GM18505 (cell line): ENCODE results near the gene EIF4A2.
A peak's percentile ranks its signal among the peaks of the same experiment; 100 is the strongest.

Experiments
- ATAC-seq: cut with Tn5 transposase; IDR thresholded peaks from one replicate; pipeline ENCODE4 v1.9.1; 2021; ENCODE audit not compliant: unreplicated experiment
- POLR2A ChIP-seq: IDR thresholded peaks from 4 replicates; pipeline ENCODE4 v1.6.1; 2011; ENCODE audit warnings: borderline replicate concordance; ENCODE audit not compliant: insufficient read depth, insufficient read length; ENCODE audit errors: extremely low read depth

The EIF4A2 gene

DNA sequence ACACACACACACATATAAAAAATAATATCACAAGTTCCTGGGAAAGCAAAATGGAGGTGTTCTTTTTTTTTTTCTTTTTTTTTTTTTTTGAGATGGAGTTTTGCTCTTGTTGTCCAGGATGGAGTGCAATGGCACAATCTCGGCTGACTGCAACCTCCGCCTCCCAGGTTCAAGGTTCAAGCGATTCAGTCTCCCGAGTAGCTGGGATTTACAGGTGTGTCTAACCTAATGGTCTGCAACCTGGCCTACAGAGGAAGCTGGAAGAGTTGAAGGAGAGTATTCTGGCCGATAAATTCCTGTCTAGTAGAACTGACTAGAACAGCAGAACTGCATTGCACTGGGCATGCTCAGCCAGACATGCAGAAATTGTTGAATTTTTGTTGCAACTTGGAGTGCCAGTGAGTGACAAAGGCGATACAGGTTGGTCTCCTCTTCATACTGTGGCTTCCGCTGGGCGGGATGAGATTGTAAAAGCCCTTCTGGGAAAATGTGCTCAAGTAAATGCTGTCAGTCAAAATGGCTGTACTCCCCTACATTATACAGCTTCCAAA lies 22.4 kb upstream of the EIF4A2 start:
- ATAC-seq, result no peak
- TF ChIP-seq POLR2A, result no peak

DNA sequence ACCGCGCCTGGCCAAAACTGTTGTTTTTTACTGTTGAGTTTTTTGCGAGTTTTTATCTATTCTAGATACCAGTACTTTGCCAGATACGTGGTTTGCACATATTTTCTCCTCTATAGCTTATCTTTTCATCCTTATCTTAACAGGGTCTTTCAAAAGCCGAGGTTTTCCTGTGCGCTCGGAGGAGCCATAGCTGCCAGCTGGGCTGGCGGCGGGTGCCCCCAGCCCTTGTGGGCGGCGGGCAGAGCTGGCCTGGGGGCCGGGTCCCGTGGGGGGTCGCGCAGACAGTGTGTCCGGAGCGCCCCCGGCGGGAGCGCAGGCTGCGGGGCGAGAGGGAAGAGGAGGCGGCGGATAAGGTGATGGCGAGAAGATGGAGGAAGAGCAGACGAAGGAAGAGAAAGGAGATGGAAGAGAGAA lies 11.1 kb upstream of the EIF4A2 start:
- TF ChIP-seq POLR2A, result no peak
- peak; percentile 8 for ATAC-seq

DNA sequence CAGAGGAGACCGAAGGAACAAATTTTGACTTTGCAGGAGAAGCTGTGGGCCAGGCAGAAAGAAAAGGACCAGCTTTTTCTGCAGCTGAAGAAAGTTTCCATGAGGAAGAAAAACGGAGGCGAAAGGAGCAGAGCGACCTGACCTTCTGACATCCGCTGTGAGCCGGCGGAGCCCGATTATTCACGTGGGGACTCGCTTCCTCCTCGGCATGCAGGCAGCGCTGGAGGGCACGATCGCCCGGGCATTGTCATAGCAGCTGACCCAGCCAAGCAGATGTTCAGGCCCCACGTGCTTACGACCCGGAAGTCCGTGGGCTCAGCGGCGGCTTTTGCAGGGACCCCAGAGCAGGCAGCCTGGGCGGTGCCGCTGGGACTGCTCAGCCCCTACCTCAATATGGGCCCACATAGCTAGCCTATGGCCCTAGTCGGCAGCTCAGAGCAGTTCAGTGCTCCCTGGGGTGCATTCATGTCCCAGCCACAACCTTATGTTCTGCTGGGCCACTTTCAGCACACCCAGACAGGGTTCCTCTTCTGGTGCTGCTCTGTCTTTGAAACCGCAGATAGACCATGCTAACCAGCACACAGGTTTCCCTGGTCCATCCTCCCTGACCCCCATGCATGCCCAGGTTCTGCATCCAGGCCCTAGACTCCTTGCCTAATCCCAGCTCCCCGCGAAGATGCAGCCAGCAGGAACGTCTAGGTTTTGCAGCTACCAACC lies 10.5 kb upstream of the EIF4A2 start:
- peak; percentile 84 for TF ChIP-seq POLR2A
- ATAC-seq, result peak; percentile 89

DNA sequence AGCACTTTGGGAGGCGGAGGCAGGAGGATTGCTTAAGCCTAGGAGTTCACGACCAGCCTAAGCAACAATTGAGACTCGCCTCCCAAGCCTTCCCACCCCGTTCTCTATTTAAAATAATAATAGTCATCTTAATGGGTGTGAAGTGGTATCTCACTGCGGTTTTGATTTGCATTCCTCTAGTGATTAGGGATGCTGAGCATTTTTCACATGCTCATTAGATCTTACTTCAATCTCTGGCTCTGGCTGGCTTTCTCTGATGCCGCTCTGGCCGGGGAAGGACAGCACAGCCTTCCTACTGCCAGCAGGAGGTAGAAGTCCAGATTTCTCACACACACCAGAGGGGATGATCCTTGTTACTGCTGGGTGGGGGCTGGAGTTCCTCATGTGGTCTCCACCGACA lies 7.4 kb upstream of the EIF4A2 start:
- no peak for TF ChIP-seq POLR2A
- ATAC-seq, result no peak

DNA sequence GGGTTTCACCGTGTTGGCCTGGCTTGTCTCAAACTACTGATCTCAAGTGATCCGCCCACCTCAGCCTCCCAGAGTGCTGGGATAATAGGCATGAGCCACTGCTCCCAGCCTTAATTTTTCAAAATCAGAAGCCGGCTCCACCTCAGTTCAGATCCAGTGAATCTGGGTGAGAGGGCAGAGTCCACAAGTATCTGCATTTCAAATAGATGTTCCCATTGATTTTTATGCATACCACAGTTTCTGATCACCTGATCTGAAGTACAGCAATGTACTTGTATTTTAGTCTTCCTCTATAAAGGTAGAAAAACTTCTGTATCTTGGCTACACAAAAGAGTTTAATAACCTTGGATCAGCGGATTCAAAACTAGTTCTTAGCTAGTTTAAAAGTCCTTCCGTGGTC lies 4.2 kb upstream of the EIF4A2 start:
- ATAC-seq, result no peak

DNA sequence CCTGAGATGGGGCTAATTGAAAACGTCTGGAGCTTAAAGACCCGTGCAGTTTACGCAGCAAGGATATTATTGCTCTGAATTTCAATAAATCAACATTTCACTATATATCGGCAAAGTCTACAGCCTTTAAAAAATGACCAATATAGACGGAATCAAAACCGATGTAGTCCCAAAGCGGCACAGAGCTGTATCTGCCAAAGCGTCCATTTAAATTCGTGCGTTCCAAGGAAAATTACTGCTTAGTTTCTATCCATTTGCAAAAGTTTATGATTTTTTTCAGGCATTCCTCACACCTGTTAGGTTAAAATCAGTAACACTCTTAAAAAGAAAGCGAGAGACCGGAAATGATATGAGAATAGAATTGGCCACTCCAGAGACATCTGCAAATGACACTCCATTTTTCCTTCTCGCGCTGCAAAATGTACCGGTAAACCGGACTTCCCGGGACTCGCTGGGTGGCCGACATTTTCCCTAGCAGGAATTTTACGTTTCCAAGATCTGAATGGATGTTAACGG lies 777 bp upstream of the EIF4A2 start:
- no peak for TF ChIP-seq POLR2A
- ATAC-seq, result peak; percentile 8

More for the DNA sequence above, 4.2 kb upstream of the EIF4A2 start:
- TF ChIP-seq POLR2A, result no peak

DNA sequence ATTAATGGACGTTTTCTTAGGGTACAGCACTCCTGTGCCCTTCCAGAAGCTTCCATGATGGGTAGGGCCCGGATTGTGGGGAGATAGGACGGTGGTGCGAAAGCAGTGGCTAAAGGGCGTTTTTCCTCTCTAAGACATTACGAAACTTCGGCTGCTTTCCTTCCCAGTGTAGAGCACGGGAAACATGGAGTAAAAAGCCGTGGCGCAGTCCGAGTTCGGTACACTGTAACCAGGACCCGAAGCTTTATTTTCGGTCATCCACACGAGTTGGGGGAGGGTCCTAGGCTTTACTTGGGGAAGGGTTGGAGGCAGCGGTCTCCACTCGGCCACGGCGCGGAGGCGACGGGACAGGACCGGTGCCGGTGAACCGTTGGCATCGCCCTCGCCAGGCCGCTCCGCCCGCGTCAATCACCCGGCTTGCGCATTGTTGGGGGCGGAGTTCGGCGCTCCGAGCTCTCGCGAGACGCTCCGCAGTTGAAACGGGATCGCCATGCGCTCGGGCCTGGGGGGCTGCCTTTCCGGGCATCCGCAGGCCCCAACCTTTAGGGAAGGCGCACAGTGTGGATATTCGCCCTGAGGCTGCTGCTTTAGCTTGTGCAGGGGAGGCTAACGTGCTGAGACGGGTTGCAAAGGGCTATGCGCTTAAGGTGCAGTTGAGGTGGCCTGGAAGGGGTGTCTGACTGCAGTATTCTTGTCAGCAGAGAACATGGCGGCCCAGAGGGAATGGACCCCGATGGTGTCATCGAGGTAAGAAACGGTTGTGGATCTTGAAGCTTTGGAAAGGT lies 546 bp downstream of the EIF4A2 start:
- no peak for TF ChIP-seq POLR2A
- peak; percentile 59 for ATAC-seq

DNA sequence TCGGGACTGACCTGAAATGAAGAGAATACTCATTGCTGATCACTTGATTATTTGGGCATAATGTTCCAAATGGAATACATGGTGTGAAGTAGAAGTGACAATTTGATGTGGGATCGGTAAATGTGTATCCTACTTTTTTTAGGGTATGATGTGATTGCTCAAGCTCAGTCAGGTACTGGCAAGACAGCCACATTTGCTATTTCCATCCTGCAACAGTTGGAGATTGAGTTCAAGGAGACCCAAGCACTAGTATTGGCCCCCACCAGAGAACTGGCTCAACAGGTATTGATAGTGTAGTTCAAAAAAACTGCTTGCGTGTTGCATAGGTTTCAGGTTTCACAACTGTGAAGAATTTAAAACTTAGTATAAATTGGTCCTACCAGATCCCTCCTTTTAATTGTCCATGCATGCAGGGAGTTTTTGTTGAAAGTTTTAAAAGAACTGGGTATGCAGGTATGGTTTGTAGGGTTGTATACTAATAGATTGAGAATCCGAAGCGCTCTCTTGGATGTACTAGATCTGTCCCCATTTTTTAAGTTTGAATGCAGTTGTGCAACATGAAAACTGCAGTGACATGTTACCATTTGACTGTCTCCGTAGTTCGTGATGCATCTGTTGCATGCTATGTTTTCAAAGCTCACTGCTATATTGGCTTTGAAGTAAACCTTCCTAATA lies 1.6 kb downstream of the EIF4A2 start:
- ATAC-seq, result no peak

DNA sequence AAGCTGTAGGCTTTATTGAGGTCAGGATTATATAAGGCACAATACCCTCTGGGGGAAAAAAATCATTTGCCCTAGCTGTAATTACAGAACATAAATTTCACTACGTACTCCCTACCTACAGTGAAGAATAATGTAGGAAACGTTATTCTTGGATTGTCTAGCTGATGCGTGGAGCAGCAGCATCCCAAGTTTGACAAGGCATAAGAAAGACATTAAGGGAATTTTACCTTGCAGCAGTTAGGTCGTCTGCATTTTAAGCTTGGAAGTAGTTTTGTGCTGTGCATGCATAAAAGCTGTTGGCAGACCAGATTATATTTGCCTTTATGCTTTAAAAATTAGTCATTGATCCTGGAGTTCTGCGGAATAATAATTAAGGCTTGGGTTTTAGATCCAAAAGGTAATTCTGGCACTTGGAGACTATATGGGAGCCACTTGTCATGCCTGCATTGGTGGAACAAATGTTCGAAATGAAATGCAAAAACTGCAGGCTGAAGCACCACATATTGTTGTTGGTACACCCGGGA lies 2.2 kb downstream of the EIF4A2 start:
- ATAC-seq, result no peak
- TF ChIP-seq POLR2A, result peak; percentile 4

More for the DNA sequence above, 1.6 kb downstream of the EIF4A2 start:
- TF ChIP-seq POLR2A, result peak; percentile 6

DNA sequence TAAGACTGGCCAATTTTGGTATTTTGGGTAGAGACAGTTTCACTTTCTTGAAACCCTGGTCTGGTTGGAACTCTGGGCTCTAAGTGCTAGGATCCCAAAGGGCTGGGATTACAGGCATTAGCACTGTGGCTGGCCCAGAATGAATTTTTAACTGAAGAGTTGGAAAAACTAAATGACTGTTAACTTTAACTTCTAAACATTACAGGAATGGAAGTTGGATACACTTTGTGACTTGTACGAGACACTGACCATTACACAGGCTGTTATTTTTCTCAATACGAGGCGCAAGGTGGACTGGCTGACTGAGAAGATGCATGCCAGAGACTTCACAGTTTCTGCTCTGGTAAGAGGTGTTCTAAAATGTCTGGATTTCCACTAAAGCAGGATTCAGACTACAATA lies 3.5 kb downstream of the EIF4A2 start:
- ATAC-seq, result no peak

DNA sequence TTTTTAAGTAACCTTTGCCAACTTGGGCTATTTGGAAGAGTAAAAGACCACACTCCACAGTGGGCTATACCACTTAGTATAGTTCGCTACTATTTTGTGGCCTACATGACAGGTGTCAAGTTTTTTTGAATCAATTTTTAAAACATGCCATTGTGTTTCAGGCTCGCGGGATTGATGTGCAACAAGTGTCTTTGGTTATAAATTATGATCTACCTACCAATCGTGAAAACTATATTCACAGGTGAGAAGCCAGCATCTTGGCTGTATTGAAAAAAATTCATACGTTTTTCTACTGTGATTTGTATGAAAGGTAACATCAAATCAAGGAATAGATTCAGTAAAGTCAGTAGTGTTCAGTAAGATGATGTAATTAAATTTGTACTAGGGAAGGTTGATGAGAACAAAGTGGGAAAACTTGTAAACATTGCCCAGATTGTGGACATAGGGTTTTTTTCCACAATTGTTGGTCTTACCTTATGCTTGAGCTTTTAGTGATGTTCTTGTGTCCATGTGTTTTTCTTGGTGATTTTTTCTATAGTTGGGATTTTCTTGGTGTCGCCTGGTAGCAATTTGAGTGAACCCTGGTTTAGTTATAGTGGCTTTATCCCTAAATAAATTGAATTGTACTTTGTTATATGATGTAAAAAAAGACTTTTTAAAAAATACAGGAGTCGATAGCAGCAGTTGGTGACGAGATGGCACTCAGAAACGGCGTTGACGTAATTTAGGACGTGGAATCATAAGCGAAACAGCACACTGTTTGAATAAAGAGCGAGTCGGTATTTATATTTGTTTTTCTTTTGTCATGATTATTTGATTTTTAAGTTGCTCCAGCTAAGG lies 4.5 kb downstream of the EIF4A2 start:
- TF ChIP-seq POLR2A, result no peak
- no peak for ATAC-seq

More for the DNA sequence above, 3.5 kb downstream of the EIF4A2 start:
- peak; percentile 23 for TF ChIP-seq POLR2A
